GM12874 (cell line): ENCODE measurements around the gene RYR2.

Experiments
- CTCF ChIP-seq: IDR thresholded peaks from 2 replicates; pipeline ENCODE4 v1.5.1; 2011; ENCODE audit warnings: low read depth, mild to moderate bottlenecking, control low read depth, low read length, moderate library complexity; ENCODE audit not compliant: insufficient read depth

RYR2 gene

GRCh38 chr1:237141502-237141901 is 99.5 kb downstream of the RYR2 start:
- TF ChIP-seq CTCF: no peak

GRCh38 chr1:237145379-237146135 is 103.6 kb downstream of the RYR2 start:
- TF ChIP-seq CTCF: no peak

- no peak for TF ChIP-seq CTCF
Observed at GRCh38 chr1:237146241-237146640, 104.3 kb downstream of the RYR2 start.

- no peak for TF ChIP-seq CTCF
Observed at GRCh38 chr1:237149857-237150256, 107.9 kb downstream of the RYR2 start.

GRCh38 chr1:237152506-237153335 is 110.7 kb downstream of the RYR2 start:
- TF ChIP-seq CTCF: no peak

GRCh38 chr1:237154157-237154556 is 112.2 kb downstream of the RYR2 start:
- no peak for TF ChIP-seq CTCF
